Activated CD4-positive, alpha-beta T cell treated with anti-CD3 and anti-CD28 coated beads, Interleukin-2, amount 50 U/mL, for 24 hours (primary cell): Measurements from ENCODE around the gene WNT1.

Source experiments
- DNase-seq, 2 donors: peaks; one replicate each; pipeline ENCODE4 v3.0.0-alpha.2; 2020; ENCODE audit warnings: low read depth in 1 of 2, low spot score in 1 of 2

The WNT1 gene

GRCh38 chr12:49026678-49027480 lies 48.8 kb downstream of the WNT1 start:
- no peak for DNase-seq

GRCh38 chr12:49027846-49028555 lies 49.9 kb downstream of the WNT1 start:
- no peak for DNase-seq

GRCh38 chr12:49028666-49029275 lies 50.6 kb downstream of the WNT1 start:
- DNase-seq, result no peak

- DNase-seq, result no peak
Measured at GRCh38 chr12:49030119-49030518, 52.0 kb downstream of the WNT1 start.

DNA sequence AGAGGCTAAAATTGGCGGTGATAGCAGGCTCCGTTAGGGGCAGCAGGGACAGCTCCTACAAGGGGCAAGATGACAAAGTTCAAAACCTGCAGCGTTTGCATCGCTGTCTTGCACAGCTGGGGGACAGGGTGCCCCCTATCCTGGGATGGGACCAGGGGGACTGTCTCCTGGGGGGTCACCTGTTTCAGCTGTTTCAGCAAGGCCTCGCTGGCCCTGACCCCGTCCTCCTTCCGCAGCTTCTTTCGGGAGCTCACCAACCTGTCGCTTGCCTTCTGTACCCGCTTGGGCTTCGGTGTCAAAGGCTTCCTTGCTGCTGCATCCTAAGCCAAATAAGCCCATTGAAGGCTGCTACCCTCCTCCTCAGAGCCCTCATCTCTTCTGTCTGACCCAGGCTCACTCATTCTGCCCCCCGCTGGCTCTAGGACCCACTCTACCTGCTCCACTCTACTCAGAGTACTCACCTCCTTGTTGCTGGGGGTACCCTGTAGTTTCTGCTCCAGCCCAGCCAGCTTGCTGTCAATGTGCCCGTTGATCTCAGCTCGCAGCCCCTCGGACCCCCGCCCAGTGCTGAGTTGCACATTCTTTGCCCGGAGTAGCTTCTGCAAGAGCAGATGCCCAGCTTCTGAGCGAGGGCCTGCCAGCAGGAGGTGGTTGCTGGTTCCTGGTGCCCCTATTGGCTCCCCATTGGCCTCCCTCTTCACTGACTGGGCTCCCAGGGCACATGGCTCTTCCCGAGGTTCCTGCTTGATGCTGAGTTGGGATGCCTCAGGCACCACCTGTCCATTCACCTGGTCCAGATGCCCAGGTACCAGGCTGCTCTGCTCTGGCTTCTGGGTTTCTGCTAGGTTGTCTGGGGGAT lies 52.8 kb downstream of the WNT1 start:
- no peak for DNase-seq

GRCh38 chr12:49031573-49032161 lies 53.5 kb downstream of the WNT1 start:
- DNase-seq, result no peak
